Dermis blood vessel endothelial cell (primary cell): Measurements from ENCODE around the gene F2. TPM values are rescaled to one million over a fixed set of nuclear protein-coding genes. Genes with fewer than 3 reads are reported as not detected.
A peak's percentile ranks its signal among the peaks of the same experiment; 100 is the strongest.

ENCODE experiments used
- DNase-seq: peaks from one replicate; pipeline ENCODE4 v3.0.0; 2010
- total RNA-seq: library from RNA; depleted of rRNA; stranded (reverse); fragments of >200 nt; gene quantifications from 2 replicates; pipeline ENCODE4 v1.2.3, GENCODE V29; 2014

The F2 gene
- total RNA-seq, 1 donor from 2014 or later = not detected

DNA sequence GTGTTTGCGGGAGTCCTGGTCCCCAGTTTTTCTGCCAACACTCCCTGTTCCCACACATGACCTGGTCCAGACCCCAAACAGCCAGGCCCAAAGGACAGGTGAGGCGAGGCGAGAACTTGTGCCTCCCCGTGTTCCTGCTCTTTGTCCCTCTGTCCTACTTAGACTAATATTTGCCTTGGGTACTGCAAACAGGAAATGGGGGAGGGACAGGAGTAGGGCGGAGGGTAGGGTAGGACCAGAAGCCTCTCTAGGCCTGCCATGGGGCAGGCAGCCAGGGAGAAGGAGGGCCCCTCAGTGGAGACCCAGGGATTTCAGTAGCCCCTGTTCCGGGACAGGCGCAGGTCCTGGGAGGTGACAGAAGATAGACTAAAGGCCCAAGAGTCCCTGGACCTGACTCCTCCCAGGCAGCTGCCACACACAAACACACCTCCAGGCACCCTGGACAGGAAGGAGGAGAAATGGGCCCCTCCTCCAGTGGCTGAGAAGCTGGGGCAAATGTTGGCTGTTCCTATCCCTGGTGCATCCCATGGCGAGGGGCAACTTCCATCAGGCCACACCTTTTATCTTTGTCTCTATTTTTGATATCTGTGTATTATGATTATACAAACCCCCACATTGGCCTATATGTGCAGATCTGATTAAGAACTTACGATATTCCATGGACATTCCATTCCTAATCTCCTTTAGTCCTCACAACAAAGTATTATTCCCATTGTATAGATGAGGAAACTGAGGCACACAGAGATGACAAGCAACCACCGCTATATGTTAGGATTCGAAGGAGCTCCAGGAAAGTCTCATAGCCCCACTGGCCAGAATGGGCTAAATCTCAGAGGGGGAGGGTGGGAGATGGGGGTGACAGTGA is 626 bp upstream of the F2 start:
- DNase-seq = no peak

DNA sequence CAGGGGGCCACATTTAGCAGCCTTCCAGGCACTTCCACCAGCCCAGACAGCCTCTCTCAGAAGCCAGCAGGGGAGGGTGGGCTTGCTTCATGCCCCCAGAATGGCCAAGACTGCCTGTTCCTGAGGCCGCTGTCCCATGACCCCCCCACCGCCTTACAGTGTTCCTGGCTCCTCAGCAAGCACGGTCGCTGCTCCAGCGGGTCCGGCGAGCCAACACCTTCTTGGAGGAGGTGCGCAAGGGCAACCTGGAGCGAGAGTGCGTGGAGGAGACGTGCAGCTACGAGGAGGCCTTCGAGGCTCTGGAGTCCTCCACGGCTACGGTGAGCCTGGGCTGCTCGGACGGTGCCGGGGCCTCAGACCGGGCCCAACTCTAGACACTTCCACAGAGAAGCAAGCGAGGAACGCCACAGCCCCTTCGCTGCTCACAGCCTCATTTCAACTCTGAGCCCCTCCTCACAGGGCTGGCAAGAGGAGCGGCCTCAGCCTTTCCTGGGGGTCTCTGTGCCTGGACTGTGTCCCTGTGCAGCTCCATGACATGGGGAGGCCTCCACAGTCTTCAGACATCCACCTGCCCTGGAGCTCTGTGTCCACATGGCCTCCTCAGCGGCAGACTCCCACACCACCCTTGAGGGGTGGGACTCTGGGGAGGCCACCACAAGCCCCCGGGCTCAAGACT is 668 bp downstream of the F2 start:
- DNase-seq = no peak

DNA sequence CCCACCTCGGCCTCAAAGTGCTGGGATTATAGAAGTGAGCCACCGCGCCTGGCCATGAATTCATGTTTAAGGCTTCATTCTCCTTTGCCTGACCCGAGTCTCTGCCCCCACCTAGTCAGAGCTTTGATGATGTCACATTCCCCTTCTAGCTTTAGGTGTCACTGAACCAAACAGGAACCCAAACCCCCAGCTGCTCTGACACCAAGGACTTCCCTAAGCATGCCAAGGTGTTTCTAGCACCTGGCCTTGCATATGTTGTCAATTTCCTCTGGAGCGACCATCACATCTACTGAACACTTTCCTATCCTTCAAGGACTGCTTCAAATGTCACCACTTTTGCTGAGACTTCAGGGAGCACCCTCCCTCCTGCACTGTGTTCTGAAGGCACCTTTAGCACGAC is 2.3 kb downstream of the F2 start:
- no peak for DNase-seq

DNA sequence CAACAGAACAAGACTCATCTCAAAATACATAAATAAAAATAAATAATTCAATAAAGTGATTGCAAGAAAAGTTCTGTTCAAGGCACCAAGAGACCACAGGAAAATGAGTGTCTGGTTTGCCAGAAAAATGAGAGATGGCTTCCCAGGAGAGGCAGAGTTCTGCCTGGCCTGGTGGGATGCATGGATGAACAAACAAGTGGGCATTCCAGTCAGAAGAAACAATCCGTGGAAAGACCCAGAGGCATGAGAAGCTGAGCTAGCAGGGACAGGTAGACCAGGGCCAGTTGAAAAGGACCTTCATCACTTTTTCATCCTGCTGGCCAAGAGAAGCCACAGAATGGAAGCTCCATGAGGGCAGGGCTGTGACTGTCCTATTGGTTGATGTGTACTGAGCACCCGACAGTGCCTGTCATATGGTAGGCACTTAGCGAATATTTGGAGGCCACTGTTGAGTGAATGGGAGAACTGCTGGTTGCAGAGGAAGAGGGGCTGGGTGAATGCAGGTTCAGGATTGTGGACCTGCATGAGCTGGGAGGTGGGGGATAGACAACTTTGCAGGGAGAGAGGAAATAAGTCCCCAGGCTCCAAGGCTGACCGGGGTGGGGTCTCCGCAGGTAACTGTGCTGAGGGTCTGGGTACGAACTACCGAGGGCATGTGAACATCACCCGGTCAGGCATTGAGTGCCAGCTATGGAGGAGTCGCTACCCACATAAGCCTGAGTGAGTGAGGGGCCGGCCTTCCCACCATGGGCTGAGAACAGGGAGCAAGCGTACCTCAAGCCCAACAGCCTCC is 3.7 kb downstream of the F2 start:
- no peak for DNase-seq

DNA sequence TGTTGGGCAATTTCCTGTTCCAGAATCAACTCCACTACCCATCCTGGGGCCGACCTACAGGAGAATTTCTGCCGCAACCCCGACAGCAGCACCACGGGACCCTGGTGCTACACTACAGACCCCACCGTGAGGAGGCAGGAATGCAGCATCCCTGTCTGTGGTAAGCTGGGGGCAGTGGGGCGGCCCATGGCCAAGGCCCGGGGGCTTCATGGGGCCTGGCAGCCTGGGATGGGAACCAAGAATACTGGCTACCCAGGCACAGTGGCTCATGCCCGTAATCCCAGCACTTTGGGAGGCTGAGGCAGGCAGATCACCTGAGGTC is 4.3 kb downstream of the F2 start:
- no peak for DNase-seq

DNA sequence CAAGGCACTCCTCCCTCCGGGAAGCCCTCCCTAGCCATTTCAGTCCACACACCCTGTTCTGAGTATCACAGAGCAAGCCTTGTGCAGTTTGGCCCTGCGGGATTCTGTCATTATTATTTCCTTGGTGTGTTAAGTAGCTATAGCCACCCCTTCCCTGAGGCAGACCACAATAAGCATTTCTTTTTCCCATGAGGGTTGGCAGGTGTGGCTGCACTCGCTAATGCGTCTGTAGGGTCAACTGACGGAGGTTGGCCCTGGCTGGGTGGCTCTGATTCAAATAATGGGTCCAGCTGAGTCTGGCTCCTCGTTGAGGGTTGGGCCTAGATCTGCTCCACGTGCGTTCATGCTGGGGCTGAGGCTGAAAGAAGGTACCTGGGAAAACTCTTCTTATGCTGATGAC is 5.1 kb downstream of the F2 start:
- no peak for DNase-seq

DNA sequence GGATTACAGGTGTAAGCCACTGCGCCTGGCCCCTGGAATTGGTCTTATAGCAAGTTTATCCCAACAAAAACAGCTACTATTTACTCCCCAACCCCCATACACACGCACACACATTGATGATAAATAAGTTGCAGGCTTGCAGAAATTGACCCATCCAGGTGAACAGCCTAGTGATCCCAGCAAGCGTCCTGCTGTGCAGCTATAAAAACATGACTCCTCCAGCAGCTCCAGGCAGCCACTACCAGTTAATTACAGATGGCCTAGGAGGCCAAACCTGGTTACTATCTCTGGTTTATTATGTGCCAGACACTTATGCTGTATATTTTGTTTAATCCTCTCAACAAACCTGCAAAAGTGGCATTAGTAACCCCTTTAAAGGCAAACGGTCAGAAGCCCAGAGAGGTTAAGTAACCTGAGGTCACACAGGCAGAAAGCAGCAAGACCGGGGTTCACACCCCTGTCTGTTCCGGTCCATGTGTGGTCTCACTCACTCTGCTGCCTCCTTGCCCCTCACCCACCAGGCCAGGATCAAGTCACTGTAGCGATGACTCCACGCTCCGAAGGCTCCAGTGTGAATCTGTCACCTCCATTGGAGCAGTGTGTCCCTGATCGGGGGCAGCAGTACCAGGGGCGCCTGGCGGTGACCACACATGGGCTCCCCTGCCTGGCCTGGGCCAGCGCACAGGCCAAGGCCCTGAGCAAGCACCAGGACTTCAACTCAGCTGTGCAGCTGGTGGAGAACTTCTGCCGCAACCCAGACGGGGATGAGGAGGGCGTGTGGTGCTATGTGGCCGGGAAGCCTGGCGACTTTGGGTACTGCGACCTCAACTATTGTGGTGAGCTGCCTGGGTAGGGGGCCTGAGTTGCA is 6.6 kb downstream of the F2 start:
- no peak for DNase-seq

DNA sequence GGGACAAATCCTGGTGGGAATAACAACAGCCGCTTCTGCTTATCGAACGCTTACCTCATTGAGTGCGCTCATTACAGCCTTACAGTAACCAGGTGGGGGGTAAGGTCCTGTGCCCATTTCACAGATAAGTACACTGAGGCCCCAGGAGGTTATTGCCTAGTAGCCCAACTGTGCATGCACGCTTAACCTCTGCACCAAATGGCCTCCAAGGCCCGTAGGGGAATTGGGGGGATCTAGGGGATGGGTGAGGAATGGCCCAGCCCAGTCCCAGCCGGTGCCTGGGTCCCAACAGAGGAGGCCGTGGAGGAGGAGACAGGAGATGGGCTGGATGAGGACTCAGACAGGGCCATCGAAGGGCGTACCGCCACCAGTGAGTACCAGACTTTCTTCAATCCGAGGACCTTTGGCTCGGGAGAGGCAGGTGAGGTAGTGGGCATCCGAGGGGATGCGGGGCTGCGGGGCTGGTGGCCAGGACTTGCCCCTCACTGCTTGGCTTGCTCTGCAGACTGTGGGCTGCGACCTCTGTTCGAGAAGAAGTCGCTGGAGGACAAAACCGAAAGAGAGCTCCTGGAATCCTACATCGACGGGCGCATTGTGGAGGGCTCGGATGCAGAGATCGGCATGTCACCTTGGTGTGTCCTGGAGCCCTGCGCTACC is 7.3 kb downstream of the F2 start:
- no peak for DNase-seq

DNA sequence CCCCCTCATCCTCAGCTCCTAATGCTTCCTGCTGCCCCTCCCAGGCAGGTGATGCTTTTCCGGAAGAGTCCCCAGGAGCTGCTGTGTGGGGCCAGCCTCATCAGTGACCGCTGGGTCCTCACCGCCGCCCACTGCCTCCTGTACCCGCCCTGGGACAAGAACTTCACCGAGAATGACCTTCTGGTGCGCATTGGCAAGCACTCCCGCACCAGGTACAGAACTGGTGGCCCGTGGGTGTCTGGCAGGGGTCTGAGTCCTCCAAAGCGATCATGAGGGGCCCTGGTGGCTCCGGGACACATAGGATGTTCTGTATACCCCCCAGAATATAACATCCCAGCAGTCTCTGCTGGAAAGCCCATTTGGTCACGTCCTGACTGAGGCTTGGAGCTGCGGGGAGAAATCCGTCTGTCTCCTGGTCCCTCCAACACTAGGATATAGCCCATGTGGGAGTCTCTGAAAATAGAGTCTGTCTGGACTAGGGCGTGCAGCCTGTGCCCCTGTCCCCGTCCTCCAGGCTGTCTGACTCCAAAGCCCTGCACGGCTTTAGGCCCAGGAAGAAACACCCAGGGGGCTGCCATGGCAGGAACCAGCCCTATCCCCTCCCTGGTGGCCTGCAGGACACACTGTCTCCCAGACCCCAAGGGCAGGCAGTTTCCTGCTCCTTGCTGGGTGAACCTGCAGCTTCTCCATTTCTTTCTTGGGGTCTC is 9.1 kb downstream of the F2 start:
- no peak for DNase-seq

DNA sequence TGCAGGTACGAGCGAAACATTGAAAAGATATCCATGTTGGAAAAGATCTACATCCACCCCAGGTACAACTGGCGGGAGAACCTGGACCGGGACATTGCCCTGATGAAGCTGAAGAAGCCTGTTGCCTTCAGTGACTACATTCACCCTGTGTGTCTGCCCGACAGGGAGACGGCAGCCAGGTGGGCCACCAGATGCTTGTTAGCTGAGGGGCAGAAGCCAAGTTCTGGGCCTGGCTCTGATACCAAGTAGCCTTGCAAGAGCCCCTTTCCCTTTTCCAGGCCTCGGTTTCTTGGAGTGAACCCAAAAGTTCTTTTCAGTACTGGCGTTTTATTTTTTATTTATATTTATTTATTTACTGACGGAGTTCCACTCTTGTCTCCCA is 9.6 kb downstream of the F2 start:
- no peak for DNase-seq

DNA sequence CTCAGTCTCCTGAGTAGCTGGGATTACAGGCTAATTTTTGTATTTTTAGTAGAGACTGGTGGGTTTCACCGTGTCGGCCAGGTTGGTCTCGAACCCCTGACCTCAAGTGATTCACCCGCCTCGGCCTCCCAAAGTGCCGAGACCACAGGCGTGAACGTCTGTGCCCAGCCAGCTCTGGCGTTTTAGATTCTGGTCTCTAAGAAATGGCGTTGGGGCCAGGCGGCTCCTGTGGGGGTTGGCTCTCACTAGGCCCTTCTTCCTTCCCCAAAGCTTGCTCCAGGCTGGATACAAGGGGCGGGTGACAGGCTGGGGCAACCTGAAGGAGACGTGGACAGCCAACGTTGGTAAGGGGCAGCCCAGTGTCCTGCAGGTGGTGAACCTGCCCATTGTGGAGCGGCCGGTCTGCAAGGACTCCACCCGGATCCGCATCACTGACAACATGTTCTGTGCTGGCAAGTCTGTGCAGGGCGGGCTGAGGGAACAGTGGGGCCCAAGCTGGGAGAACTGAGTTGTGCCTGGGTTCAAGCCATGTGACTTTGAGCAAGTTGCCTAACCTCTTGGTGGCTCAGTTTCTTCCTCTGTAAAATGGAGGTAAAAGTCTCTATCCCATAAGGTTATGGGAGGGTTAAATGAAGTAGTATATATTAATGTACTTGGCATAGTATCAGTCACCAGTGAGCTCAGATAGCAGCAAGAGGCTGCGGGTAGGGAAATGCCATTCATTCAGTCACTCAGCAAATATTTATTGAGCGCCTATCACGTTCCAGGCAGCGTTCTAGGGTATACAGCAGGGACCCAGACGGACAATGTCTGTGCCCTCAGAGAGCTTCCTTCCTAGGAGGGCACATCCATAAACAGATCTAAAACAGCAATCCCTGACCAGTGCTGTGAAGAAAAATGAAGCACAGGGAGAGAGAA is 10.4 kb downstream of the F2 start:
- no peak for DNase-seq

DNA sequence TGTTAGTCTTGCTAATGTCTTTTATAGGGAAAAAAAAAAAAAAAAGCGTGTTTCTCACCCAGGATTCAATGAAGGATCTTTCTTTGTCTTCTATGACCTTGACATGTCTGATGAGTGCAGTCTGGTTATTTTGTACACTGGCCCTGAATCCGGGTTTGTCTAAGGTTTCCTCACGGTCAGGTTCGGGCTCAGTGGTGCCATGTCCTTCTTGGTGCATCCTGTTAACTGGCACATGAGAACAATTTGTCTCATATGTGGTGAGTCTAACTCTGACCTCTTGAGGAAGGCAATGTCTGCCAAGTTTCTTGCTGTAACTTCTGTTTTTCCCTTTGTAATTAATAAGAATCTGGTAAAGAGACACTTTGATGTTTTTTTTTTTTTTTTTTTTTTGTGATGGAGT is 12.5 kb downstream of the F2 start:
- no peak for DNase-seq

DNA sequence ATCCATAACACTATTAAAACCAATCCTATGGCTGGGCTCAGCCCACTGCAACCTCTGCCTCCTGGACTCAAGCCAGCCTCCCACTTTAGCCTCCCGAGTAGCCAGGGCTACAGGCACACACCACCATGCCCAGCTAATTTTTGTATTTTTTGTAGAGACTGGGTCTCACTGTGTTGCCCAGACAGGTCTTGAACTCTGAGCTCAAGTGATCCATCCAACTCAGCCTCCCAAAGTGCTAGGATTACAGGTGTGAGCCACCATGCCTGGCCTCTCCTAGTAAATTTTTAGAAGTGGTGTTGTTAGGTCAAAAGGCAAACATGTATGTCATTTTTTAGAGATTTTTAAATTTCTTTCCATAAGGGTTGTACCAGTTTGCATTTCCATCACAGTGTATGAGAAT is 14.2 kb downstream of the F2 start:
- DNase-seq = no peak

DNA sequence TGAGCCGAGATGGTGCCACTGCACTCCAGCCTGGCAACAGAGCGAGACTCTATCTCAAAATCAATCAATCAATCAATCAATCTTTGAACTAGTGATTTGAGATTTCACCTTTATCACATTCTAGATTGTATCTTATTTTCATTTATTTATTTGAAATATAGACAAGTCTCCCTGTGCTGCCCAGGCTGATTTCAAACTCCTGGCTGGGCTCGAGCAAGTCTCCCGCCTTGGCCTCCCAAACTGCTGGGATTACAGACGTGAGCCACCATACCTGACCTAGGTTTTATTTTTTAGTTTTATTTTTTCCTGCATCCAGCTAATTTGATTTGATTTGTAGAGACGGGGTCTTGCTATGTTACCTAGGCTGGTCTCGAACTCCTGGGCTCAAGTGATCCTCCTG is 17.1 kb downstream of the F2 start:
- no peak for DNase-seq

DNA sequence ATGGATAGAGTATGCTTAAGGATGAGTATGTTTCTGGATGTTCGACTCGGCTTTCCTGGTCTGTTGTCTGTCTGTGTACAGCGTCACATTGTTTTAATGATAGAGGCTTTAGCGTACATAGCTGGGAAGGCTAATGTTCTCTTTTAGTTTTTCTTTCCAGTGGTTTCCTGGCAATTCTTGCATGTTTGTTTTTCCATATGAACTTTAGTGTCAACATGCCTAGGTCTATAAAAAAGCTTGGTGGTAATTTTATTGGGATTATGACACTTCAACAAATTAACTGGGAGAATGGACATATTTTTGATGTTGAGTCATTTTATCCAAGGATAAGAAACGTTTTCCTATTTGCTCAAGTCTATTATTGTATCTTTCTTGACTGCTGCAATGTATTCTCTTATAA is 17.6 kb downstream of the F2 start:
- DNase-seq = peak; percentile 9

DNA sequence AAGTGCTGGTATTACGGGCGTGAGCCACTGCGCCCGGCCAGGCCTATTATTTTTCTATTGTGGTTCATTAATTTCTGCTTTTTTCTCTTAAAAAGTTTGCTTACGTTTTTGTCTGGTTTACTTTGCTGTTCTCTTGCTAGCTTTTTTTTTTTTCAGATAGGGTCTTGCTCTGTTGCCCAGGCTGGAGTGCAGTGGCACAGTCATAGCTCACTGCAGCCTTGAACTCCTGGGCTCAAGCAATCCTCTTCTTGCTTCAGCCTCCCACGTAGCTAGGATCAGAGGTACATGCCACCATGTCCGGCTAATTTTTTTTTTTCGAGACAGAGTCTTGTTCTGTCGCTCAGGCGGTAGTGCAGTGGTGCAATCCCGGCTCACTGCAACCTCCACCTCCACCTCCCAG is 18.7 kb downstream of the F2 start:
- DNase-seq = no peak

DNA sequence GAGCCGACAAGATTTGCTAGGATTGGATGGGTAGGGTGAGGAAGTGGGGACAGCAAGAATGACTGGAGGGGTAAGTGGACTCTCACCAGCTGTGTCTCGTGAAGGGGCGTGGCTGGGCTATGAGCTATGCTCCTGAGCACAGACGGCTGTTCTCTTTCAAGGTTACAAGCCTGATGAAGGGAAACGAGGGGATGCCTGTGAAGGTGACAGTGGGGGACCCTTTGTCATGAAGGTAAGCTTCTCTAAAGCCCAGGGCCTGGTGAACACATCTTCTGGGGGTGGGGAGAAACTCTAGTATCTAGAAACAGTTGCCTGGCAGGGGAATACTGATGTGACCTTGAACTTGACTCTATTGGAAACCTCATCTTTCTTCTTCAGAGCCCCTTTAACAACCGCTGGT is 19.9 kb downstream of the F2 start:
- no peak for DNase-seq

DNA sequence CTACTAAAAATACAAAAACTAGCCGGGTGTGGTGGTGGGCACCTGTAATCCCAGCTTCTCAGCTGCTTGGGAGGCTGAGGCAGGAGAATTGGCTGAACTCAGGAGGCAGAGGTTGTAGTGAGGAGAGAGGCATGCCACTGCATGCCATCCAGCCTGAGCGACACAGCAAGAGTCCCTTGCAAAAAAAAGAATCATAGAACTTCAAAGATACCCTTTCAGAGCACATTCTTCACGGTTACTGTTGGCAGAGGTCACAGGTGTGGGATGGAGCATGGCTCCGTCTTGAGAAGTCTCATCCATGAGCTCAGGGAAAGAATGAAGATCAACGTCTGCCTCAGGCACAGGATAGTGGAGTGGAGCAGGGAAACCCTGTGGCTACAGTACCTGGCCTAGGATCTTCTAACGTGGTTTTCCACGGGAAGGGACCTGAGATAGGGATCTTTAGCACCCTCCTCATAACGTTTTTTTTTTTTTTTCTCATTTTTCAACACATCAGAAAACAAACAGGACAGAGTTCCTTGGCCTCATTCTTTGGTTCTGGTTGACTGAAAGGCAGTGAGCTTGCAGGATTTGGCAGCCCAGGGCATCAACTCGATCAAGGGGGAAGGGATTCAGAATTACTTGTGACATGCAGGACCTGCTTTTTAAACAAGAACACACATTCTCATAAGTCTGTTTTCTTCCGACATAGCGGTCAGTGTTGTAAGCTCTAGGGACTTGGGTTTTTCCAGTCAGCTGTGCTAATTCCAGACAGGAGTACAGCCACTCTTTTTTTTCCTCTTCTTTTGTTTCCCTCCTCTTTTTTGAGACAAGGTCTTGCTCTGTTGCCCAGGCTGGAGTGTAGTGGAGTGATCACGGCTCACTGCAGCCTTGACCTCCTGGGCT is 22.8 kb downstream of the F2 start:
- DNase-seq = no peak

DNA sequence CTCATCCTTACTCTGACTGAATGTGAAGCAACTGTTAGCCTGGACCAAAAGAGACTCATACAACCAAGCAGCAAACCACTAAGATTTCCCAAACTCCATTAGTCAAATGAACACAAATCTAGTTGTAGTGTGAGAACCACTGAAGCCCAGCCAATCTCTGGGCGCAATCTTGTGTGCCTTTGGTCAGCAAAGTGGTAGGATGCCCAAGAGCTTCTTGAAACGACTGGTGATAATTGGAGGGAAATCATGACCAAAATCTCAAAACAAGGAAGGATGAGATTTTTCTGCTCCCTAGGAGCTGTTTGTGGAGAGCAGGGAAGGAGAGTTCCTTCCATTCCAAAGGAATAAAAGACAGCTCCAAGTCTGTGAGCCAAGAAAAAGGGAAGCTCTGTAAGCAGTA is 24.0 kb downstream of the F2 start:
- no peak for DNase-seq
